ENCODE data around the gene SPRY1. TPM values are rescaled to one million over a fixed set of nuclear protein-coding genes. Genes with fewer than 3 reads are reported as not detected.

Gene SPRY1
- polyA plus RNA-seq (ENCODE audit: insufficient read length), result 147 TPM

- DNase-seq (ENCODE audit: low read depth), result peak; percentile 96
These were observed at the start of gene SPRY1 for GRCh38 chr4:123396307-123397143. Gene SPRY1, plus strand, starts transcription at chr4:123396795. Its CDS starts 4,797 bp downstream, at chr4:123401592.

GRCh38 chr4:123346951-123347350 is 49.6 kb upstream of the SPRY1 start:
- DNase-seq (ENCODE audit: low read depth), result no peak

DNA sequence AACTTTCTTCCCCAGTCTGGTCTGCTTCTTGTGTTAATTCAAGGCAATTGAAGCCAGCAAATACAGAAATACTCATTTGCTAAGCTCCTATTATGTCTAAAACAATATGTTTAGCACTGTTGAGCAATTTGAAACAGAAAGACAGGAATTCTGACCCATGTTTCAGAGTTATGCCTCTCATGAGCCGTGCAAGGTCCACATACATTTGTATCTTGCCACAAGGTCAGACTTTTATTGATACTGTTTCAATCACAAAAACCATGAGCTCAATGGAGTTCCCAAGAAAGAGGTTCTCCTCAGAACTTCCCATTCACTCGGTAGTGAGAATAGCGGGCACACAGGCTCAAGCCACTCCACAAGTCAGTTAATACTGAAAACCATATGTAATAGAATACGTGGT is 47.6 kb upstream of the SPRY1 start:
- no peak for DNase-seq (ENCODE audit: low read depth)

- no peak for DNase-seq (ENCODE audit: low read depth)
These were observed 47.0 kb upstream of the SPRY1 start for GRCh38 chr4:123349421-123350190.

- no peak for DNase-seq (ENCODE audit: low read depth)
These were observed 46.4 kb upstream of the SPRY1 start for GRCh38 chr4:123350191-123350544.

DNA sequence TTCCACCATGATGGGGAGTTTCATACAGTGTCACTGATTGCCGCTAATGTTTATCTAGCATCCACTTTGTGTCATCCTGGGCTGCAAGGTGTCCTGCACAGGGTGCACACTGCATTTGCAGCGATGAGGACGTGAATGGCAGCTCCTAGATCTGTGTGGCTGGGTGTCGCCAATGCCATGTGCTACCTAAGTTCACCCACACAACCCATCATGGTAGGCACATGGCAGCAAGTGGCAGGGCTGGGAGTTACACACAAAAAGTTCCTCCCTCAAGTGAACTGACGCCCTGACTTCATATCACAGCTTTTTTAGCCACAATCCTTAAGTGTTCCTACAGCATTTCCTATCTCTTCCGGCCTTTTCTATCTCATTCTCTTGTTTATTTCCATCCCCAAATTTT is 45.9 kb upstream of the SPRY1 start:
- DNase-seq (ENCODE audit: low read depth), result no peak

DNA sequence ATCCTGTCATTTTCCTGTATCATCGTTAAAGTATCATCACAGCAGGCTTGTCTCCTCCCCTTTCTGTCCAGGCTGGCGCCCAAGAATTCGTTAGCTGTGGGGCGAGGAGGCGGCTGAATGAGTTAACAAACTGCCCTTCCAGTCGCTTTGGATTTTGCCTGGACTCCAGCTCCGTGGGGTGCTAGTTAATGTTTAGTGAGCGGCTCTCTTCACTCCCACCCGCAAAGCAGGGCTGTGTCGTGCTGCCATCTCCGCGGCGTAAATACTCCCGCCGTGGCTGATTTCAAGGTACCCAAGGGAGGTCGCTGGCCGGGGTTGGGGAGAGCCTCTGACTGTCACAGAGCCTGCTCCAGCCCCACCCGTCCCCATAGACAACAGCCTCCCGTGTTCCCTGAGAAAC is 44.9 kb upstream of the SPRY1 start:
- no peak for DNase-seq (ENCODE audit: low read depth)

DNA sequence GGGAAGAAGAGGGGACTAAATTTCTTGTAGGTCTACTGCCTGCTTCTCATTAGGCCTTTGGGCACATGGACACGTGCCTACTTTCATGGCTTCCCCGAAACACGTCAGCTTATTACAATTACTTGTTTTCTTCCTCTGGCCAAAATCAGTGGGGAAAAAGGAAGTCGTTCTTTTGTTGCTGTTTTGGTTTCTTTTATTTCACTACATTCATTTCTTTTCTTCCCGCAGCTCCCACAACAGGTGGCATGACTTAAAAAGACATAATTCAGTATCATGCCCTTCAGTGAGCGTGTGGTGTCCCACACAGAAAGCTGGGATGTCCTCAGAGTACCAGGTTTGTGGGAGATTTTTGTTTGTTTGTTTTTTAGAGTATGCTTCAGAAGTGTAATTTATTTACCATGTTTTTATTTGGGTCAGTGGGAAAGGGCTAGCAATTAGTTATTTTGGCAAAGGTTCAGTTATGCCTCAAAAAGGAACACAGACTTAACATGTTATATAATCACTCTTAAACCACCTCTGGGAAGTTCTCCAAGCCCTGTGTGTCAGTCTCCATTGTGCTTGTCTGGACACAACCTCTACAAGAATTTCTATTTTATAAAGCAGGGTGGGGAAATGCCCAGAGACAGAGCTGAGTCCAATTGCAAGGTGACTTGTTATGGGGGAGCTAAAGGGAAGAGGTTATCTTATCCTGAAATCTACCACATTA is 44.2 kb upstream of the SPRY1 start:
- DNase-seq (ENCODE audit: low read depth), result no peak

- DNase-seq (ENCODE audit: low read depth), result no peak
These were observed 43.6 kb upstream of the SPRY1 start for GRCh38 chr4:123352966-123353365.

DNA sequence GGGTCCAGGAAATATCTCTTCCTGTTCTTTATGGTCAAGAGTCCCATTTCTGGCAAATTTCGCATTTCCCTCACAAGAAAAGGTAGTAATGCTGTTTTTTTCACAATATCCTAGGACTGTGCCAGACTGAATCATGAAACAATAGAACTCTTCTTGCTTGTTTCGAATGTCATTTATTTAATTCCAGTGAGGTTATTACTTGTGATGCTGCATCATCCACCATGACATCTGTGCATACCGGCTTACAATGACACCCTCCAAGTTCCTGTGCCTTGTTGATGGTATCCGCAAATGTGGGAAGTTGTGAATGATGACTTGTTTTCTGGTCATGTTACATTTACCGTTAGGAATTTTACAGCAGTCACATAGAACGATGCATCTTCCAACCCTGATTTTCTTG is 42.9 kb upstream of the SPRY1 start:
- no peak for DNase-seq (ENCODE audit: low read depth)

DNA sequence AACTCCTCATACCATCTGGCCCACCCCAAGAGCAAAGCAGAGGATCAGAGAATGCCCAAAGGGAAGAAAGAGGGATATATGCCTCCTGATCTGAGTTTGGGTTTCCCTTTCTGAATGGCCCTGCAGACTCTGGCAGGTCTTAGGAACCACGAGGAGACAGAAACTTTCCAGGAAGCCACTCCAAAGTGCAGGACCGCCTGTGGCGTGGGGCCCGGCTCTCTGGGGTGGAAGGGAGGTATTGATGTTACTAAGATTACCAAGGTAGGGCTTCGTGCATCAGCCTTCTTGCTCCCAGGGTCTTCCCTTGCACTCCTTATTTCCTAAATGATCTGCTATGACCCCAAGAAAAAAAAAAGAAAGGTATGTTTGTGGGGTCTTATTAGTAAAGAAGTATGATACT is 41.9 kb upstream of the SPRY1 start:
- DNase-seq (ENCODE audit: low read depth), result no peak

DNA sequence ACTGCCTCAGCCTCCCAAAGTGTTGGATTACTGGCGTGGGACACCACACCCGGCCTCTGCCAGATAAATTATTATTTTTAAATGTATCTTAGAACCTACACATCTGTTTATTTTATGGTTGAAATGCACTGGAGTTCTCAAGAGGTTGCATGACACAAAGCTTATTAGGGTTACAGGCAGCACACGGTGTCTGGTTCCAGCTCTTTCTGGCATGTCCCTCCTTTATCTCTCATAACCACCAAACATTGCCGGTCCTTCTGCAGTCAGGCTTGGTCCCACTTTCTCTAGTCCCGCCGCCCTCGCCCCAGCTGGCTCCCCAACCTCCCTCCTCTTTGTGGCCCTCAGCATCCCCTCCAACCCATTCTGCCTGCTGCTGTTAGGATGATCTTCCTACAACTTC is 39.7 kb upstream of the SPRY1 start:
- DNase-seq (ENCODE audit: low read depth), result no peak

- no peak for DNase-seq (ENCODE audit: low read depth)
These were observed 36.9 kb upstream of the SPRY1 start for GRCh38 chr4:123359449-123360315.

GRCh38 chr4:123361195-123361861 is 35.3 kb upstream of the SPRY1 start:
- peak; percentile 57 for DNase-seq (ENCODE audit: low read depth)

DNA sequence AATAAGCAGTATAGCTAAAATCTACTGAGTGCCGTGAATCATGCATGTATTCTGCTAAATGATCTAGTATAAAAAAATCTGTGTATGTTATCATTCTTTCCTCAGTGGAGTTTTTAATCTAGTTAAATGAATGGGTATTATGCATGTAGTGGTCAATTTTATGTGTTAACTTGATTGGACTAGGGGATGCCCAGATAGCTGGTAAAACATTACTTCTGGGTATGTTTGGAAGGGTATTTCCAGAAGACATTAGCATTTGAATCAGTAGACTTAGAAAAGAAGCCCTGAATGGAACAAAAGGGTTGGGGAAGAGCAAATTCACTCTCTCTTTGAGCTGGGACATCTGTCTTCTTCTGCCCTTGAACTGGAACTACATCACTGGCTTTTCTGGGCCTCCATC is 34.5 kb upstream of the SPRY1 start:
- DNase-seq (ENCODE audit: low read depth), result no peak

DNA sequence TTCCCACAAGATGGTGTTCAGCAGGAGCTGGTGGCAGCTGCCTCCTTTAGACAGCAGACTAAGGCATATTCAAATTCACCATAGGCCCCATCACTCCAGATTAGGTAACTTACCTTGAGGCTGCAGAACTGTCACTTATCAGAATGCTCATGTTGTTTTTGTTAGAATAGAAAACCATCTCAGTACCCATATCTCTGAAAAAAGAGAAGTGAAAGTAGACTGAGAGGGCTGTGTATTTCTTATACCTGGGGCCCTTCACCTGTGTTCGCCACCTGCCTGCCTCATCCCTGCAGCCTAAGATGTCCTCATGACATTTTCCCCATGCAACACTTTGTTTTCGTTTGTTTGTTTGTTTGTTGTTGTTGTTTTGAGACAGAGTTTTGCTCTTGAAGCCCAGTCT is 32.9 kb upstream of the SPRY1 start:
- DNase-seq (ENCODE audit: low read depth), result no peak

DNA sequence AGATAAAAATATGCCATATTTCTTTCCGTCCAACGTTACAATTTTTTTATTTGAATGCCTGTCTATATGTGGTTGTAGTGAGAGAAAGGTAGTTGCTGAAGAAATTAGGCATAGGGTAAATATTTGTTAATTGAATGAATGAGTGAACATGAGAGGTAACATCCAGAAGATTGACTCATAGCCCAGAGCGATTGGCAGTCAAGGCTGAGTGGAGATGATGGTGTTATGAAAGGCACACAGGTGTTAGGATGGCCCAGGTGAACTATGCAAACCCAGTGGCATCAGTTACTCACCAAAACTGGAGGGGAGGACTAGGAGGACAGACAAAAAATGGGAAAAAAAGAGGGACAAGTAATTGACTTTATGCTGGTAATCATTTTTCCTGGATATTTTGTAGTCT is 31.7 kb upstream of the SPRY1 start:
- no peak for DNase-seq (ENCODE audit: low read depth)

DNA sequence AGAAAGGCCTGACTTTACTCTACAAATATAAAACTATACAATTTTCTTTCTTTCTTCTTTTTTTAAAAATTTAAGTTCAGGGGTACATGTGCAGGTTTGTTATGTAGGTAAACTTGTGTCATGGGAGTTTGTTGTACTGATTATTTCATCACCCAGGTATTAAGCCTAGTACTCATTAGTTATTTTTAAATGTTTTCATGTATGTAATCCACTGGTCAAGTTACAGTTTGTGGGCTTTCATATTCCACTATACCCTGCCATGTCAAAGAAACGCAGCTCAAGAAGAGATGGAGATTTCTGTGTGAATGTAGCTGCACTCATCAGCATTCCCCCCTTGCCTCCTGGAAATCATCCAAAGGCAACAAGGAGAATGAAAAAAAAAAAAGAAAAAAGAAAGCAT is 31.2 kb upstream of the SPRY1 start:
- no peak for DNase-seq (ENCODE audit: low read depth)

DNA sequence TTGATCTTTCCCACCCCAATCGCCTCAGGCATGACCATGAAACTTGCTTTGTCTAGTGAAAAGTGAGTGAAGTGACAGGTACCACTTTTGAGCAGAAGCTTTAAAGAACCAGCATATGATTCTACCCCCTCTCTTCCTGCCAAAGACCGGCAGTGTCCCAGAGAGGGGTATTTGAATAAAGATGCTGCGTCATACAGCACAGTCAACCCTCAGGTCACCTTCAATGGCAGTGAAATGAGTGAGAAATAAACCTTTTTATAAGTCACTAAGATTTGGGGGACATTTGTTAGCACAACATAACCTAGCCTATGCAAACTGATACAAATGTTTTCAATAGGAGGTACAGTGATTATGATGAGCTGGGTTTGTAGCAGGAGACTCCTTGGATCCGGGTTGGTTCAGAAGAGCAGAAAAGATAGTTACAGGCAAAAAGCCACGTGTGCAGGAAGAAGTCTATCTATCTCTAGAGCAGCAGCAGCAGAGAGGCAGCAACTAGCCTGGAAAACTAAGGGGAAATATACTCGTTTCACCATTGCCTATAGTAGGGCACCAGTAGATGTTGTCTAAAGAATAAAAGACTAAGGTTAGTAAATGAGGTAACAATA is 30.3 kb upstream of the SPRY1 start:
- no peak for DNase-seq (ENCODE audit: low read depth)

DNA sequence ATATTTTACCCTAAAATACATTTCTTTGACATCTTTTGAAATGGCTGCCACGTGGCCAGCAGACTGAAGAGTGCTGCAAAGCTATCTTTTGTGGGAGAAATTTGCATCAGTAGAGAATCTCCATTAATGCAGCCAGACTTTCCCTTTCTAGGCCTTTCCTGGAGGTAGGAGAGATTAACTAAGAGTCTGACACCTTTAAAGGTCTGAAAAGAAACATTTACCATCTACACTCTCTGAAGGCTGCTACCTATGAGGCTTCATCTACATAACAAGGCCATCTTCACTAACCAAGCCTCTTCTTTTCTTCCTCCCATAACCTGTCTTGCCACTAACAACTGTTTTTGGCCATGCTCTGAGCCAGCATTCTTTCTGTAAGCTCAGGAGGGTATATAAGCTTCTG is 17.8 kb upstream of the SPRY1 start:
- no peak for DNase-seq (ENCODE audit: low read depth)

DNA sequence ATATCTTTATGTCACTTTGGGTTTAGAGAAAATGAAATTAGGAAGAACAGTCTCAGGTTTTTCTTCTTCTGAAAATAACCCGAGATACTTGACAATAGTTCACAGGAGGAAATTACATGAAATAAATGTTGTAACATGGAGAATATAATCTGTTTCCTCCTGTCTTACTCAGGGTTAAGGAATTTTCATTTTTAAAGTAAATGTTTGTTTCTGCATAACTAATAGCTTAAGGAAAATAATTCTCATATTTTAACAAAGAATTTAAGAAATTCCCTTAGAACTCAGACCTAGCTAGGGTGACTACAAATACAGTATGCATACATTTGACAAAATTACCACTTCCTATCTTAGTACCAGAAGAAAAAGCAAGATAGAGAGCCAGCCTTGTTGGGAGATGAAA is 17.2 kb upstream of the SPRY1 start:
- no peak for DNase-seq (ENCODE audit: low read depth)
